ENCODE results near the gene PPP1R15A.
"Not testable (repeated sequence)": the region's sequence is repeated elsewhere in the genome, so short reads cannot be mapped to it uniquely, and the experiment has no call there.

PPP1R15A gene

DNA sequence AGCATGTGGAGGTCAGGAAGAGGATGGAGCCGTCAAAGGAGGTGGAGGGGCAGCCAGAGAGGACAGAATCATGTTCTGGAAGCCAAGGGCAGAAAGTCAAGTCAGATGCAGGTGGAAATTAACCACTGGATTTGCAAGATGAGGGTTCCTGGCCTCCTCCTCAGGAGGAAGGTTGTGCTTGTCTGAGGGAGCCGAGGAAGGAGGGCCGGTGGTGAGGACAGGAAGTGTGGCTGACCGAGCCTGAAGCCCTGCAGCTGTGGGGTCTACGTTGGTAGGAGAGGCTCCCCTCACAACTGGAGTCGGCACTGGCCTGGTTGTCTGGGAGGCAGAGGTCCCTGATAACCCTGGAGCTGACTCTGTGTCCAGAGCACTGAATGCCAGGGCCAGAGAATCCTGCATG, 45.9 kb downstream of the PPP1R15A start:
- no peak for DNase-seq

GRCh38 chr19:48918801-48919247, 46.6 kb downstream of the PPP1R15A start:
- peak; percentile 67 for DNase-seq

DNA sequence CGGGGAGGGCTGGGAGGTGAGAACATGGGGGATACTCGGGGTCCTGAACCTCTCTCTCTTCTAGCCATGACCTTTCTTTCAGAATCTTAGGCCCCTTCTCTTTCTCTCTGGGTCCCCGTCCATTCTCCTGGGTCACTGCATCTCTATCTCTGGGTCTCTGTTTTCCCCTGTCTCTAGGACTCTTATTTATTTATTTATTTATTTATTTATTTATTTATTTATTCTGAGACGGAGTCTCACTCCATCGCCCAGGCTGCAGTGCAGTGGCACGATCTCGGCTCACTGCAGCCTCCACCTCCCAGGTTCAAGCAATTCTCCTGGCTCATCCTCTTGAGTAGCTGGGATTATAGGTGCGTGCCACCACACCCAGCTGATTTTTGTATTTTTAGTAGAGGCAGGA, 47.0 kb downstream of the PPP1R15A start:
- not testable (repeated sequence) for DNase-seq

- no peak for DNase-seq
Measured at GRCh38 chr19:48920949-48921348, 48.7 kb downstream of the PPP1R15A start.

DNA sequence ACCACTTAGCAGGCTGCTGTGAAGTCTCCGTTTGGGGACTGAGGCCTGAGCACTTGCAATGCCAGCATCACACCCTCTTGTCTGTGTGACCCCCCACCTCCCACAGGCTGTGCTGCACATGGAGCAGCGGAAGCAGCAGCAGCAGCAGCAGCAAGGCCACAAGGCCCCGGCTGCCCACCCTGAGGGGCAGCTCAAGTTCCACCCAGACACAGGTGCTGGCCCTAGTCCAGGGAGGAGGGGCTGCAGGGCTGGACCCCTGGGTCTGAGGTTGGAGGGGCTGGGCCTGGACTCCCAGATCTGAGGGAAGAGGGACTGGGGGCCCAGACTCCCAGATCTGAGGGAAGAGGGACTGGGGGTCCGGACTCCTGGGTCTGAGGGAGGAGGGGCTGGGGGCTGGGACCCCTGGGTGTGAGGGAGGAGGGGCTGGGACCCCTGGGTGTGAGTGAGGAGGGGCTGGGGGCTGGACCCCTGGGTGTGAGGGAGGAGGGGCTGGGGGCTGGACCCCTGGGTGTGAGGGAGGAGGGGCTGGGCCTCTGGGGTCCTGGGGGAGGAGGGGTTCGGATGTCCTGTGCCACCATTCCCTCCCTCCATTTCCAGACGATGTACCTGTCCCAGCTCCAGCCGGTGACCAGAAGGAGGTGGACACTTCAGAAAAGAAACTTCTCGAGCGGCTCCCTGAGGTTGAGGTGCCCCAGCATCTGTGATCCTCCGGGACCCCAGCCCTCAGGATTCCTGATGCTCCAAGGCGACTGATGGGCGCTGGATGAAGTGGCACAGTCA, 49.7 kb downstream of the PPP1R15A start:
- no peak for DNase-seq

DNA sequence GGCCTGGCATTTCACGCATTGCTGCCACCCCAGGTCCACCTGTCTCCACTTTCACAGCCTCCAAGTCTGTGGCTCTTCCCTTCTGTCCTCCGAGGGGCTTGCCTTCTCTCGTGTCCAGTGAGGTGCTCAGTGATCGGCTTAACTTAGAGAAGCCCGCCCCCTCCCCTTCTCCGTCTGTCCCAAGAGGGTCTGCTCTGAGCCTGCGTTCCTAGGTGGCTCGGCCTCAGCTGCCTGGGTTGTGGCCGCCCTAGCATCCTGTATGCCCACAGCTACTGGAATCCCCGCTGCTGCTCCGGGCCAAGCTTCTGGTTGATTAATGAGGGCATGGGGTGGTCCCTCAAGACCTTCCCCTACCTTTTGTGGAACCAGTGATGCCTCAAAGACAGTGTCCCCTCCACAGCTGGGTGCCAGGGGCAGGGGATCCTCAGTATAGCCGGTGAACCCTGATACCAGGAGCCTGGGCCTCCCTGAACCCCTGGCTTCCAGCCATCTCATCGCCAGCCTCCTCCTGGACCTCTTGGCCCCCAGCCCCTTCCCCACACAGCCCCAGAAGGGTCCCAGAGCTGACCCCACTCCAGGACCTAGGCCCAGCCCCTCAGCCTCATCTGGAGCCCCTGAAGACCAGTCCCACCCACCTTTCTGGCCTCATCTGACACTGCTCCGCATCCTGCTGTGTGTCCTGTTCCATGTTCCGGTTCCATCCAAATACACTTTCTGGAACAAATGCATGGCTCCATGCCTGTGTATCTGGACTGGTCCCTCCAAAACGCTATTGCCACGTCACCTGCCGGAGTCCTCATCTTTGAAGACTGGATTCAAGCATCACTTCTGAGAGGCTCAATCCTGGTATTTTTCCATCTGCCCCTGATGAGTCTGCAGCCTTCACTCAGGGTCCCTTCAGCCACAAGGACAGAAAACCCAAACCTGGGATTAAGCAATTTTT, 50.6 kb downstream of the PPP1R15A start:
- DNase-seq: no peak

GRCh38 chr19:48925240-48925843, 53.1 kb downstream of the PPP1R15A start:
- DNase-seq: no peak
